Keratinocyte (primary cell): ENCODE measurements around the gene NSDHL.

Experiments
- CTCF ChIP-seq, 3 experiments: IDR thresholded peaks in 1 of 3; conservative IDR thresholded peaks in 1 of 3; optimal IDR thresholded peaks in 1 of 3; 2 replicates in 2 of 3; 3 replicates in 1 of 3; pipeline versions ENCODE3 to v1.5.1; 2011; ENCODE audit warnings: low read length in 3 of 3, mild to moderate bottlenecking in 3 of 3, moderate library complexity in 2 of 3, control low read depth in 1 of 3, inconsistent platforms in 1 of 3; ENCODE audit not compliant: insufficient read depth in 2 of 3; ENCODE audit errors: extremely low read depth in 1 of 3
- EZH2 ChIP-seq: IDR thresholded peaks from one replicate; pipeline ENCODE4 v1.6.1; 2012; ENCODE audit warnings: inconsistent platforms, mild to moderate bottlenecking, low read length, moderate library complexity

- TF ChIP-seq CTCF (optimal IDR thresholded peaks at IDR 0.05 in 1 of 3, IDR thresholded peaks at IDR 0.05 in 1 of 3, conservative IDR thresholded peaks at IDR 0.05 in 1 of 3; ENCODE audit: extremely low read depth in 1 of 3, insufficient read depth in 2 of 3, low read length in 3 of 3) (no peak), EZH2 (no peak)
These were observed 16.8 kb upstream of the NSDHL start for GRCh38 chrX:152814048-152814447.
